PC-3 (cell line): ENCODE data around the gene B3GNT8. TPM values are rescaled to one million over a fixed set of nuclear protein-coding genes. Genes with fewer than 3 reads are reported as not detected.

ENCODE experiments used
- ATAC-seq: fragments of 200-7000 bp; cut with Tn5 transposase; 2 replicates; pipeline ENCODE4 v1.9.1; 2020; ENCODE audit warnings: mild to moderate bottlenecking, moderate library complexity
- BruUV-seq: library from RNA; stranded (reverse); fragments of 400-500 nt; replicated peaks from 2 replicates; lab custom pipeline; 2021; lab: Mats Ljungman, UMichigan
- CTCF ChIA-PET: fragments of 300-600 bp; sonication (Branson Sonifier 250); formaldehyde crosslinking; loops from one replicate; lab custom pipeline; 2022; ENCODE audit warnings: antibody characterized with exemption; lab: Charles Lee
- POLR2A ChIA-PET: fragments of 300-600 bp; sonication (Branson Sonifier 250); formaldehyde crosslinking; loops from one replicate; lab custom pipeline; 2022; ENCODE audit warnings: antibody characterized with exemption; ENCODE audit not compliant: unreplicated experiment; lab: Charles Lee
- DNase-seq: peaks from one replicate; pipeline ENCODE4 v3.0.0-alpha.2; 2015
- H2AFZ ChIP-seq: fragments of 300-600 bp; sonication (generic); 2 replicates; pipeline ENCODE4 v1.6.0; 2016; ENCODE audit warnings: antibody characterized with exemption, low read length
- H3F3A ChIP-seq: fragments of 300-600 bp; sonication (generic); one replicate; pipeline ENCODE4 v1.6.0; 2017; ENCODE audit warnings: antibody characterized with exemption, low read length, control low read depth, mild to moderate bottlenecking; ENCODE audit not compliant: unreplicated experiment
- H3K27ac ChIP-seq: fragments of 300-600 bp; sonication (generic); 2 replicates; pipeline ENCODE4 v1.5.1; 2016; ENCODE audit warnings: mild to moderate bottlenecking, low read length
- H3K27me3 ChIP-seq: fragments of 300-600 bp; sonication (generic); 2 replicates; pipeline ENCODE4 v1.6.1; 2016; ENCODE audit warnings: low read length, mixed read lengths
- H3K36me3 ChIP-seq: fragments of 300-600 bp; sonication (generic); 2 replicates; pipeline ENCODE4 v1.6.1; 2016; ENCODE audit warnings: low read depth, mixed run types, low read length, mixed read lengths
- H3K4me1 ChIP-seq: fragments of 300-600 bp; sonication (generic); 2 replicates; pipeline ENCODE4 v1.5.1; 2016; ENCODE audit warnings: low read length; ENCODE audit not compliant: insufficient read depth
- H3K4me2 ChIP-seq: fragments of 300-600 bp; sonication (generic); 2 replicates; pipeline ENCODE4 v1.6.0; 2016; ENCODE audit warnings: low read length
- H3K4me3 ChIP-seq: fragments of 300-600 bp; sonication (generic); 2 replicates; pipeline ENCODE4 v1.5.1; 2016; ENCODE audit warnings: mild to moderate bottlenecking, low read length, mixed read lengths
- H3K79me2 ChIP-seq: fragments of 300-600 bp; sonication (generic); 2 replicates; pipeline ENCODE4 v1.6.1; 2017; ENCODE audit warnings: low read length, mixed read lengths
- H3K9ac ChIP-seq: fragments of 300-600 bp; sonication (generic); 2 replicates; pipeline ENCODE4 v1.6.0; 2016; ENCODE audit warnings: mild to moderate bottlenecking, low read length
- H3K9me2 ChIP-seq: fragments of 300-600 bp; sonication (generic); replicated peaks from 2 replicates; pipeline ENCODE4 v1.6.1; 2016; ENCODE audit warnings: mixed run types, low read length, mixed read lengths
- H3K9me3 ChIP-seq: fragments of 300-600 bp; sonication (generic); 2 replicates; pipeline ENCODE4 v1.6.1; 2016; ENCODE audit warnings: low read length, mixed read lengths
- H4K20me1 ChIP-seq: fragments of 300-600 bp; sonication (generic); 2 replicates; pipeline ENCODE4 v1.6.1; 2016; ENCODE audit warnings: low read length, mixed read lengths
- EZH2 ChIP-seq: fragments of 300-600 bp; sonication (generic); IDR thresholded peaks from one replicate; pipeline ENCODE4 v1.6.1; 2017; ENCODE audit warnings: antibody characterized with exemption, mild to moderate bottlenecking, low read length; ENCODE audit not compliant: unreplicated experiment
- EZH2phosphoT487 ChIP-seq: fragments of 300-600 bp; sonication (generic); IDR thresholded peaks from 2 replicates; pipeline ENCODE4 v1.6.1; 2018; ENCODE audit warnings: mild to moderate bottlenecking, antibody characterized with exemption, low read length, borderline replicate concordance
- intact Hi-C: fragments of 100-400 bp; cut with micrococcal nuclease; formaldehyde crosslinking; loops from 2 replicates; pipeline ENCODE4 v1.9.0; 2023
- total RNA-seq: library from RNA; depleted of rRNA; stranded (reverse); fragments of >200 nt; gene quantifications from 2 replicates; pipeline ENCODE4 v1.2.3, GENCODE V29; 2014
- TF ChIP-seq, protein P1 (sequence below): fragments of 300-600 bp; sonication (generic); conservative IDR thresholded peaks from 2 replicates; pipeline ENCODE4 v1.5.1; 2017; ENCODE audit warnings: antibody characterized with exemption, low read depth, mild to moderate bottlenecking, low read length

Gene B3GNT8
- total RNA-seq, 1 experiment from 2014 or later: 2.3 TPM

DNA sequence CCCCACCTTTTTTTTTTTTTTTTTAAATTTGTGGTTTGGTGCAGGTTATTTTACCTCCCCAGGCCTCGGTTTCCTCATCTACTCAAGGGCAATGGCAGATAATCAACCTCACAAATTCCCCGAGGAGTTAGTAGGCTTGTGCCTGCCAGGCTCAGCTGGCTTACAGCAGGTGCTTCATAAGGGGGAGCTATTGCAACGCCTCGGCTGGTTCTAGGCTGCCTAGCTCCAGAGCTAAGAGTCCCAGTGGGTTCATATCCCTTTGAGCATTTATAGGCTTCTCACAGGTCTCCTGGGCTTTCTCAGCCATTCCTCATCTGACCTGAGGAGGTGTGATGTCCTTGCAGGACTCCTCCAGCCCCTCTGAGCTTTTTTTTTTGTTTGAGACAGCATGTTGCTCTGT lies 18.9 kb downstream of the B3GNT8 start:
- ATAC-seq (no peak), DNase-seq (no peak)
- H3K27me3 ChIP-seq: no peaks in the 10 kb centered on the region
- H3K9me3 ChIP-seq: no peaks in the 10 kb centered on the region
- H2AFZ ChIP-seq: no peak overlapping the region
- H3K79me2 ChIP-seq: no peaks in the 10 kb centered on the region
- intact Hi-C loops: no loop called here
- no peak overlapping the region for H3K27ac ChIP-seq
- TF ChIP-seq EZH2phosphoT487 (no peak), EZH2 (no peak)
- TF ChIP-seq, protein P1, sequence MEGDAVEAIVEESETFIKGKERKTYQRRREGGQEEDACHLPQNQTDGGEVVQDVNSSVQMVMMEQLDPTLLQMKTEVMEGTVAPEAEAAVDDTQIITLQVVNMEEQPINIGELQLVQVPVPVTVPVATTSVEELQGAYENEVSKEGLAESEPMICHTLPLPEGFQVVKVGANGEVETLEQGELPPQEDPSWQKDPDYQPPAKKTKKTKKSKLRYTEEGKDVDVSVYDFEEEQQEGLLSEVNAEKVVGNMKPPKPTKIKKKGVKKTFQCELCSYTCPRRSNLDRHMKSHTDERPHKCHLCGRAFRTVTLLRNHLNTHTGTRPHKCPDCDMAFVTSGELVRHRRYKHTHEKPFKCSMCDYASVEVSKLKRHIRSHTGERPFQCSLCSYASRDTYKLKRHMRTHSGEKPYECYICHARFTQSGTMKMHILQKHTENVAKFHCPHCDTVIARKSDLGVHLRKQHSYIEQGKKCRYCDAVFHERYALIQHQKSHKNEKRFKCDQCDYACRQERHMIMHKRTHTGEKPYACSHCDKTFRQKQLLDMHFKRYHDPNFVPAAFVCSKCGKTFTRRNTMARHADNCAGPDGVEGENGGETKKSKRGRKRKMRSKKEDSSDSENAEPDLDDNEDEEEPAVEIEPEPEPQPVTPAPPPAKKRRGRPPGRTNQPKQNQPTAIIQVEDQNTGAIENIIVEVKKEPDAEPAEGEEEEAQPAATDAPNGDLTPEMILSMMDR: no peak
- no peaks in the 10 kb centered on the region for H3K36me3 ChIP-seq
- H3K4me1 ChIP-seq: peaks cover 9% of the 10 kb centered on the region
- no peaks in the 10 kb centered on the region for H3F3A ChIP-seq
- ChIA-PET CTCF (interaction anchor here (0.6 kb wide), 1 partner anchor 98 kb away, joined by 5 read pairs; no protein-coding TSS in a partner anchor), POLR2A (no interaction called here)
- no peaks in the 10 kb centered on the region for H3K9me2 ChIP-seq
- no peak overlapping the region for H3K4me3 ChIP-seq
- no TSS peak for BruUV-seq
- H4K20me1 ChIP-seq: no peaks in the 10 kb centered on the region
- no peak overlapping the region for H3K4me2 ChIP-seq
- H3K9ac ChIP-seq: no peak overlapping the region

DNA sequence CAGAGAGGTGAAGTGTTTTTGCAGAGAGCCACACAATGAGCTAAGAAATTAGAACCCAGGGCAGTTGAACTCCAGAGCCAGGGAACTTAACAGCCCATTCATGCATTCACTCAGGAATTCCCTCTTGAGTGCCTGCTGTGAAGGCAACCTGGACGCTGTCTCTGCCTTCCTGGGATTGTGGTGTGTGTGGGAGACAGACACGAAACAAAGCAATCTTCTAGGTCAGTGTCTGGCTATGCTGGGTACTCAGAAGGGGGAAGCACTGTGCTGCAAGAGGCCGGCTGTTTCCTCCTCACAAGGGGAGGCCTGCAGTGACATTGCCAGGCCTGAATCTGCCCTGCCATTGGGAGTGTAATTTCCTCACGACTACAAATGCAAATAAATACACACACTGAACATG lies 19.9 kb downstream of the B3GNT8 start:
- no peaks in the 10 kb centered on the region for H3K79me2 ChIP-seq
- TF ChIP-seq, protein P1: no peak
- no peak for TF ChIP-seq EZH2
- no peak for TF ChIP-seq EZH2phosphoT487
- no peak overlapping the region for H3K27ac ChIP-seq
- no peak overlapping the region for H3K4me3 ChIP-seq
- BruUV-seq: no TSS peak
- intact Hi-C loops: no loop called here
- H3F3A ChIP-seq: no peaks in the 10 kb centered on the region
- H3K4me2 ChIP-seq: no peak overlapping the region
- H3K36me3 ChIP-seq: no peaks in the 10 kb centered on the region
- no peaks in the 10 kb centered on the region for H3K27me3 ChIP-seq
- ATAC-seq: no peak
- H4K20me1 ChIP-seq: no peaks in the 10 kb centered on the region
- POLR2A ChIA-PET: no interaction called here
- no peak overlapping the region for H2AFZ ChIP-seq
- no peak for DNase-seq
- no peaks in the 10 kb centered on the region for H3K9me3 ChIP-seq
- peaks cover 9% of the 10 kb centered on the region for H3K4me1 ChIP-seq
- CTCF ChIA-PET: no interaction called here
- no peak overlapping the region for H3K9ac ChIP-seq
- H3K9me2 ChIP-seq: no peaks in the 10 kb centered on the region

DNA sequence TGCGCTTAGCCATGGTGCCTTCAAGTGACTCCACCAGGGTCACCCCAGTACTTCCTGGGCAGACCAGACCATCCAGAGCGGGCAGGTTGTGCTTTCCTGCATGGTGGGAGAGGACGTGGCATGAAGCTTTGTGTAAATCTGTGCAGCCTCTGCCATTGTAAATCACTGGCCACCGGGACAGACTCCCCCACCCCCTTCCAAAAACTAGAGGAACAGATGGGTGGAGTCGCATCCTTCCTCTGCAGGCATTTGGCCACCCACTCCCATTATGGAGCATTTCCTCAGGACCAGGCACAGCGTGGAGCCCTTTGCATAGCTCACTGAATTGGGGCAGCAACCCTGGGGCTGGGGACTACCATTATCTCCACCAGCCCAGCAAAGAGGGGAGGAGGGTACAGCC lies 21.4 kb downstream of the B3GNT8 start:
- TF ChIP-seq, protein P1: no peak
- TF ChIP-seq EZH2phosphoT487 (no peak), EZH2 (no peak)
- intact Hi-C loops: no loop called here
- H3K36me3 ChIP-seq: no peaks in the 10 kb centered on the region
- H4K20me1 ChIP-seq: no peaks in the 10 kb centered on the region
- no peaks in the 10 kb centered on the region for H3K79me2 ChIP-seq
- H3K4me3 ChIP-seq: no peak overlapping the region
- CTCF ChIA-PET: no interaction called here
- no peak overlapping the region for H2AFZ ChIP-seq
- H3K9me2 ChIP-seq: no peaks in the 10 kb centered on the region
- no peaks in the 10 kb centered on the region for H3F3A ChIP-seq
- H3K4me2 ChIP-seq: no peak overlapping the region
- no peak for DNase-seq
- POLR2A ChIA-PET: no interaction called here
- H3K4me1 ChIP-seq: peaks cover 9% of the 10 kb centered on the region
- H3K27ac ChIP-seq: no peak overlapping the region
- H3K9me3 ChIP-seq: no peaks in the 10 kb centered on the region
- no peak for ATAC-seq
- BruUV-seq: no TSS peak
- H3K27me3 ChIP-seq: no peaks in the 10 kb centered on the region
- no peak overlapping the region for H3K9ac ChIP-seq
